GM18858 (cell line): ENCODE results near the gene SORCS3.
A peak's percentile ranks its signal among the peaks of the same experiment; 100 is the strongest.

Source experiments
- ATAC-seq: cut with Tn5 transposase; IDR thresholded peaks from one replicate; pipeline ENCODE4 v1.9.1; 2021; ENCODE audit not compliant: unreplicated experiment

The SORCS3 gene

DNA sequence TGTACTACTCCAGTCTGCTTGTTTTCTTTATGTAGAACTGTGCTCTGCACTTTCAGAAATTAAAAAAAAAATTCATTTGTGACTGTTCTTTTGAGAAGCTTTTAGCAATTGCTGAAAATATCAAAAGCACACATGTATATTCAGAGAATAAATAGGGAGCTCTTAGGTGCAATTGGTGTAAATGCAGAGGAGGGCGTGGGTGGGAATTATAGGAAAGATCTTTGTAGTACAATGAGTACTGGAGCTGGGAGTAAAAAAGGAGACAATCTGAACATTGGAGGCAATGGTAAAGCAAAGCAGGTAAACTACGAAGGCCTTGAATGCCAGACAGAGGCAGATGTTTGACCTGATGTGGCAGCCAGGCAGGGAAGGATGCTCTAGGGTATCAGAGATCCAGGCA is 267.5 kb downstream of the SORCS3 start:
- ATAC-seq = no peak

DNA sequence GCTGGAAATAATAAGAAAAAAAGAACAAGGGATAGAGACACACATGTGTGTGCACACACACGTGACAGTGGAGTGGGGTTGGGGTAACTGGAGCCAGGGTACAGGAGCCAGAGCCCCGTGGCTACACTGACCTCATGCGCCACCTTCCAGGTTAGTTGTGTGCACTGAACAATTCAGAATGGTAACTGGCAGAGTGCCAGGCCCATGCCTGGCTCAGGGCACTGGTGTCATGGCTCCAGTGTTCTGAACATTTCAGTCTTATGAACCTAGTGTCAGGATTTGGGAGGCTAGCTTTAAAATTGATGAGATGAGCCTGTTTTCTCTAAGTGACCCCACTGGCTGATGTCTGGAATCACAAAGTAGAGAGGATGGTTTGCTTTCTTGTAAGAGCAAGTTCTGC is 269.6 kb downstream of the SORCS3 start:
- ATAC-seq = no peak

DNA sequence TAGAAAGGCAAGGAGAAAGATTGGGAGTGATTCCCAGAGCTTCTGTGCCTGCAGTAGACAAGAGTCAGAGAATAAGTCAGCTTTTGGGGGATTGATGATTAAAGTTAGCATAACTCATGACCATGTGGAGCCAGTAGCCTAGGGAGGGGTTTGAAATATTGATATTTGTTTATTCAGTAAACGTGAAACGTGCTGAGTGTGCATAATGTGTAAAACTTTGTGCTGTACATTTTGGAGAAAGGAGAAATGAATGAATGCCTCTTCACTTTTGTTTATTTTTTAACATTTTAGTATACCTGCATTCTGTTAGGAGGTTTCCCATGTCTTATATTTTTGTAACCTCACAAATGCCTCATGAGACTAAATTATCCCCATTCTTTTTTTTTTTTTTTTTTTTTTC is 272.3 kb downstream of the SORCS3 start:
- ATAC-seq = no peak

- ATAC-seq = no peak
Observed at GRCh38 chr10:104920476-104920875, 279.4 kb downstream of the SORCS3 start.

- ATAC-seq = no peak
Observed at GRCh38 chr10:104921763-104922162, 280.7 kb downstream of the SORCS3 start.

DNA sequence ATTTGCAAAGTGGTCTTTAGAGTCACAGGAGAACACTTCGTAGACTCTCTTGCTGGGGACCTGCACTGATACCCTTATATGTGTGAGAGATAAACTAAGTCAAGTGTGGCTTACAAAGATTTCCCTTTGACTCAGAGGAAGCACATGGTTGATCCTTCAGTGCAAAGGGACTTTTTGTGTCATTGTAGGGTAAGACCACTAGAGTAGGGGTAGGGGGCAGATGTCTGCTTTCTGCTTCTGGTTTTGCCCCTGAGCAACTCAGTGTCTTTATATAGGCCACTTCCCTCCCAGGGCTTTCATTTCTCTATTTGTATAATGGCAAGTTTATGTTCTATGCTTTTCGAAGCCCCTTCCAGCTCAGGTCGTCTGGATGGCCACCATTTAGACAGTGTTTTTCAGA is 281.7 kb downstream of the SORCS3 start:
- peak; percentile 84 for ATAC-seq

DNA sequence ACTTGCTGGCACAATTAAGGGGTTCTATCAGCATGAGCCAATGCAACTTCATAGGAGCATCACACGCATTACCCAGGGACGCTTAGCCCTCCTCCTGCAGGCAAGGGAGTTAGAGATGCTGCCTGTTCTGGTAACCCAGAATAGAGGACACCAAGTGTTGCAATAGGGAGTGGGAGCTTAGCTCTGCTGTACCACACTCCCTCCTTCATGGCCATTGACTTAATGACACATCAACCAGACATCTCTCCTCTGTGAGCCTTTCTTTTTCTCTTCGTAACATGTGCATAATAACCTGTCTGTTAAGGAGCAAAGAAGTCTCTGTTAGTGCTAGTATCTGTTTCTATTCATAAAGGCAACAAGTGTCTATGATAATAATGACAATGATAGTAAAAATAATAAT is 282.4 kb downstream of the SORCS3 start:
- ATAC-seq = no peak

- no peak for ATAC-seq
Observed at GRCh38 chr10:104924101-104924795, 283.2 kb downstream of the SORCS3 start.

DNA sequence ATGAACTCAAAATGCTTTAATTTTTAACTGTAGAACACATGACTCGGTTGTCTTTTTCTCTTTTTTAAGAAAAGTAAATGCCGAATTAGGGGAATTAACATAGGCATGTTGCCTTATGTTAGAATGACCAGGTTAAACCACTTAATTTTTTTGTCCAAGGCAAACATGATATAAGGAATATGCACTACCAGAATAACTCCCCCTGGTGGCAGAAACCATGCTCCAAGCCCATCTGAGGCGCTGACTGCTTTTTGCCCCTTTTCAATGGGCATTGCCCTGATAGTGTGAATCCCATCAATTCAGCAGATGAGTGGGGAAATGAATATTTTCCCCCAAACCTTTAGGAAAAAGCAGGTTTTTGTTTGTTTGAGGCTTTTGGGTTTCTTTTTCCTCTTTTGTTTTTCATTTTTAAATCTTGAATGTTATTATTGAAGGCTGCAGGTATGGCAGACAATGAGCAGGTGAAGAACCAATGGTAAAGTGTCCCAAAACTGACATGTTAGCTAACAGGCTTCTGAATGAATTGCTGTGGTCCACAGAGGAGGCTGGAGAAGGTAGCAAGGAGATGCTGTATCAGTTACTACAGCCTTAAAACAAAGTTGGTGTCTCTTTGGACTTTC is 284.3 kb downstream of the SORCS3 start:
- ATAC-seq = no peak

- no peak for ATAC-seq
Observed at GRCh38 chr10:104928734-104929133, 287.6 kb downstream of the SORCS3 start.

DNA sequence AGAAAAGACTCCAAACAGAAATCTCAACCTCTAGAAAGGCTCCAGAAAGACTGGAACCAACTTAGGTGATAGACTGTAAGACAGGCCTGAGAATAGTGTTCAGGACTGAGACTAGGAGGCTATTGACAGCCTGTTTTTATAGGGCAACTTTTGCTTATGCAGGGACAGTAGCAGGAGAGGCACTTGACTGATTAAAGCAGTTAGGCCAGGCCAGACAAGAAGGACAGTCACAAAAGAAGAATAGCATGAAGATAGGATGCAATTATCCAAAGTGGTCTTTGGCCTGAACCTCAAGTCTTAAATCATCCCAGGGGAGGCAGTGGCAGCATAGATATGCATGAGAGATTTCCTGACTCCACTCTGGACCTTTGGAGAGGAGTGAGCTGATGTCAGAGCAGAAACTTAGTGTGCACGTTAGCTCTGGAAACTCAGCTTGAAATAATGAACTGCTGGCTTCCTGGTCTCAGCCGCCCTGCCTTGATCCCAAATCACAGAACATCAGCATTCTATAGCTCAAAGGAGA is 290.6 kb downstream of the SORCS3 start:
- ATAC-seq = no peak

DNA sequence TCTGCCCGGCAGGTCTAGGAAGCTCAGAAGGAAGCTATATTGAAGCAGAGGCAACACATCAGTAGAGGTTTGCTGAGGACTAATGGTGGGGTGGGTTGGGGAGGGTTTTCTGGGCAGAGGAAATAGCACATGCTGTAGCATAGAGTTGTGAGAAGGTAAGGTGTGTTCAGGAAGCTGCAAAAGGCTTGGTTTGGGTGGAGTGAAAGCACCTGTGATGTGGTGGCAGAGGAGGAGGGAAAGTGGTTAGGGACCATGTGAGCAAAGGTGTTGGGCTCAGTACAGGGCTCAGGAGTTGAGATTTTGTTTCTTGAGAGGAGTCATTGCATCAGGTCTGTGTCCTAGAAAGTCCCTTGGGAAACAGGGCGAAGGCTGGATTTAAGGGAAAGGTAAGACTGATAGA is 294.6 kb downstream of the SORCS3 start:
- ATAC-seq = no peak

DNA sequence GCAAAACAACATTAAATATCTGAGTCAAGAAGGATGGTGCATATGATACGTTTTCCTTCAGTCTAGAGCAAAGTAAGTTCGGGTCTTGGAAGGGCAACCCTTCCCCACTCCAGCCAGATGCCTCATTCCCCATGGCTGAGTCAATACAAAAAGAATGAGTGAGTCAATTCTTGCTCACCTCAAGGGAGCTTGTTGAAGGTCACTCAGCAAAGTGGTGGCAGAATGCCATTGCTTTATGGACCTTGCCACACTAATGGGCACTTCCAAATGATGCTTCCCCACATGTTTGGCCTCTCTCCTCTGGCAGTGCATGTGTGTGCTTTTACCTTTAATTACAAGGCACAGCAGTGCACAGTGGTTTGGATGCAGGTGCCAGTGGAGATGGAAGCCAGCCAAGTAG is 296.5 kb downstream of the SORCS3 start:
- ATAC-seq = no peak

- ATAC-seq = no peak
Observed at GRCh38 chr10:104938031-104938430, 296.9 kb downstream of the SORCS3 start.

DNA sequence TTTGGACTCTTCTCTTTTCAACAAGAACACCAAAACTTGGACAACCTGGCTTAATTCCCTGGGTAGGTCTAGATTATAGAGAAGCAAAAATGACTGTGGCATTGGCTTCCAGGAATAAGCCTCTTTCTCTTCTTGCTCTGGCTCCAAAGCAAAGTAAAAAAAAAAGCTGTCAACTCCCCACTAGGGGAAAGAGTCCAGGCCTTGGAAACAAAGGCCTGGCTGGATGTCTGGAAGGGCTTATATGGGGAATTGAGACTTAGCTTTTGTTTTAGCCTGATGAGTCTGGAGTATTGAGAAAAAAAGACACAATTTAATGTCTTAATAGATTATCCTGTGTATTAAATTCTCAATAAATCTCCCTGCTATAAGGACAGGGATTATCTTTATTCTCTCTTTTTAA is 300.6 kb downstream of the SORCS3 start:
- ATAC-seq = no peak

- no peak for ATAC-seq
Observed at GRCh38 chr10:104947314-104947713, 306.2 kb downstream of the SORCS3 start.

DNA sequence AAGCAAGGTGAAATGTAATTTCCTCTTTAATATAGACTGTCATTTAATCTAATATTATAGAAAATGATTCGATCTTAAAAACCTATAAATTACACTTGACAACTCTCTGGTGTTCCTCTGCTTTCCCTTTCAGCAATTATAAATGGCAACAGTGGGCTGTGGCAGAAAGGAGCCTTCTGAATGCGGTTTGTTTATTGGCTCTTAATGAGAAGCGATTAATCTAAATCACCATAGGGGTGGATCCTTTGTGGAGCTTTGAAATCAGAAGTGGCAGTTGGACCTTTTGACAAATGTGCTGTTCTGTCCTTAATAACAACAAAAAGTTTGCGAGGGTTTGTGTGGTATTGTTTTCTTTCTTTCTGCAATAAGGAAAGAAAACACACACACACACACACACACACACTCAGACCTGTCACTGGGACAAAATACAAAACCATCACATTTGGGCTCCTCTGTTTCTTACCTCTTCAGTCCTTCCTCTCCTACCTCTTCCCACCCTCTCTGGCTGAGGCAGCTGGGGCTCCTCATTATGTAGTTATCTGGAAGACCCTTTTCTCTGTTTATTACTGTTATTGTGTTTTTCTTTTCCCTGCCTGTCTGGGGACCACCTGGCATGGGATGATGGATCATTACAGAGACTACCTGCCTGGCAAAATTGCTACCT is 316.2 kb downstream of the SORCS3 start:
- no peak for ATAC-seq

DNA sequence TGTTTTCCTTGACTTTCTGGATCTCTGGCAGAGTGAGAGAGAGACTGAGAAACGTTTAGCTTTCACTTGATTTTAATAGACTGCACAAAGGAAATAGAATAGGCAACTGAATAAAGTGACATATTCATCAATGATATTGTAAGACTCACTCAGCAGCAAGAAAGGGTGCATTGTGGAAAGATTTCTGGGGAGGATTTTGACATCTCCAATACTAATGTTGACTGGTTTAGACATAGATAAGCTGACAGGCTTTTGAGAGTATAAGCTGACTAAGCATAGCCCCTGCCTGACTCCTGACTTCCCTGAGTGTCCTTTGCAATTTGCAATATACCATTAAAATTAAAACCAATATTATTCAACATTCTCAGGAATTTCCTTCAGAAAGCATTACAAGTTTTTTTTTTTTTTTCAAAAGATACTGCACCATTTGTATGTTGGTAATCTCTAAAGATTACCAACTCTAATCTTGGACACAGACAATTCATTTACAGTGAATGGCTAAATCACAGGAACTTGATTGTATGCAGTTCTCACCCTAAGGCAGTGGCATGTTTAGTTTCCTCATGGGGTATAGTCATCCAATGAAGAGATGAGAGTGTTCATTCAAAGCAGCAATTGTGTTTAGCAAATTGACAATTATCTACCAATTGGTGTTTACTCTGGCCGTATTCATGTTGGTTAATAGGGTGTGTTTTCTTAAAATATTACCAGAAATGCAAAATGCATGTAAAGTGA is 325.6 kb downstream of the SORCS3 start:
- ATAC-seq = no peak

DNA sequence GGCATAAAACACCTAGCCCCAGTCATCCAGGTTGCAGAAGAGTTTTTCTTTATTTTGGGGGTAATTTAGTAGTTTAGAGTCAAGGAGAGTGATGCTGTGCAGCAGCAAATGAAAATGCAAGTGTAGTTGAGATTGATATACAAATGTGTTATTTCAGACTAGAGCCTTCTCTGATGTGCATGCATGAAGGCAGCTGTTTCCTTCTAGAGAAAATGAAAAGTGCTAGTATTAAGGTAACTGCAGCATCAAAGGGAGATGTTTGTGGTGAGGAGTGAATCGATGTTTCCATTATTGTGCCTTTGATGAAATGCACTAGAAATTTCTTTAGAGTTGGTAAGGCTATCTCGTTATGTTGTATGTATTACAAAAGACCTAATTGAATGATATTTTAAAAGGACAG is 339.3 kb downstream of the SORCS3 start:
- no peak for ATAC-seq

- no peak for ATAC-seq
Observed at GRCh38 chr10:104981995-104982394, 340.9 kb downstream of the SORCS3 start.

DNA sequence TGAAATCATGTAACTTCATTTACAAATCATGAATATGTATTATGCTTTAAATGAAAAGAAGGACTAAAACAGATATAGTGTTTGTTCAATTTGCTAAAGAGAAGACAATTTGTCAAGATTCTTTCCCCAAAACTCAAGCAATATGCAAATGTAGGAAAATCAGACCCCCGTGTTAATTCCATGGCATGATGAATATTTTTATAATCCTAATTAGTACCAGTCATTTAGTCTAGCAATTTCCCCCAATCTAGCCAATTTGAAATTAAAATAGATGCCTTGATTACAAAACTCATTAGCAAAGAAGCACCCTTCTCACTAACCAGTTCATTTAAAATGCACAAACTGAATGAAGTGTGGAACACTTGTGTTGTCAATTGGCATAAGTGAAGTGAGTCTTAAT is 347.6 kb downstream of the SORCS3 start:
- ATAC-seq = no peak

DNA sequence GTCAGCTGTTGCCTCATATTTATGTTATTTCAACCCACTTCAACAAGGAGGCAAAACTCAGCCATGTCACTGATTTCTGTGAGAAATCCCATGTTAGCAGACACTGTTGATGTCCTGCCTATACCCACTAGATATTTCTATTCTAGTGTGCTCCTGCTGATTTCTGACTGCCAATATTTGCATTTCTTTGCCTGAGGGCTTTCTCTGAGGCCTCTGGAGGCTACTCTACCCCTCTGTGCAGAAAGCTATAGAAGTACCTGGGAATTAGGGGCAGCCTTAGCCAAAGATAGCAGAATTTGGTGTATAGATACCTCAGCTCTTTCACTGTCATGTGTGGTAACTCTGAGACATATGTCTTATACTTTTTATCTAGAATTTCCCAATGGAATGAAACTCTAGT is 348.8 kb downstream of the SORCS3 start:
- ATAC-seq = no peak
